Activated naive CD4-positive, alpha-beta T cell treated with anti-CD3 and anti-CD28 coated beads, Interleukin-2, amount 50 U/mL, for 16 hours (primary cell): ENCODE results near the gene PGA4.
"Not testable (repeated sequence)": the region's sequence is repeated elsewhere in the genome, so short reads cannot be mapped to it uniquely, and the experiment has no call there.

ENCODE experiments used
- DNase-seq: peaks from one replicate; pipeline ENCODE4 v3.0.0-alpha.2; 2020

The PGA4 gene

GRCh38 chr11:61207636-61208310 lies 14.4 kb upstream of the PGA4 start:
- DNase-seq: not testable (repeated sequence)

GRCh38 chr11:61210629-61211028 lies 11.5 kb upstream of the PGA4 start:
- DNase-seq: not testable (repeated sequence)

- not testable (repeated sequence) for DNase-seq
These were observed 10.7 kb upstream of the PGA4 start for GRCh38 chr11:61211327-61211952.

GRCh38 chr11:61212202-61212601 lies 9.9 kb upstream of the PGA4 start:
- DNase-seq: not testable (repeated sequence)

- DNase-seq: not testable (repeated sequence)
These were observed 8.3 kb upstream of the PGA4 start for GRCh38 chr11:61213711-61214324.

GRCh38 chr11:61218306-61218705 lies 3.8 kb upstream of the PGA4 start:
- DNase-seq: not testable (repeated sequence)

GRCh38 chr11:61219016-61219415 lies 3.1 kb upstream of the PGA4 start:
- not testable (repeated sequence) for DNase-seq

GRCh38 chr11:61222692-61223091 lies 545 bp downstream of the PGA4 start:
- not testable (repeated sequence) for DNase-seq

DNA sequence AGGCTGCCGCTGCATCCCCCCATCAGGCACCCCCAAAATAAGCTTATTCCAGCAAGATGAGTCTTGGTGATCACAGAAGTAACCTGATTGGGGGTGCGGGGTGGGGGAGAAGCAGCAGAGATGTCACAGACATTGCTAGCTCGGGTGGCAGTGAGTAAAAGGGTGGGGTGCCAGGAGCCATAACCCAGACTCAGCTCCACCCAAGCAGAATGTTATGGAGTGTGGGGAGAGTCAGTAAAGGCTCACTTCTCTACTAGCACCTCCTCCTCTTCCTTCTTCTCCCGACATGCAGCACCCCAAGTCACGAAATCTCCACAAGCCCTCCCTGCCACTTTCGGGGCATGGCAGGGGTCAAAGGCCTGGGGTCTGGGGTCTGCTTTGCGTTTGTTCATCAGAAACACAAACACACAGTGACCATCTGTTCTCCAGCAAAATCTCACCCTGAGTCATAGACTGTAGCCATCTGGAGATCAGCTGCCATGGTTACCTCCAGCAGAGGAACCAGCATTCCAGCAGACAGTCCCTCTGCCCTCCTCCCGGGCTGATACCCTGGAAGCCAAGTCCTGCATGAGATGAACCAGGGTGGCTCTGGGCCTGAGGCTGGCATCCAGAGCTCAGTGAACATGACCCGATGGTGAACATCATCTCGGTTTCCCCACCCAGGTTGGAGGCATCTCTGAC lies 4.5 kb downstream of the PGA4 start:
- DNase-seq: not testable (repeated sequence)

GRCh38 chr11:61229458-61229857 lies 7.3 kb downstream of the PGA4 start:
- not testable (repeated sequence) for DNase-seq

- not testable (repeated sequence) for DNase-seq
These were observed 8.9 kb downstream of the PGA4 start for GRCh38 chr11:61231033-61231432.

DNA sequence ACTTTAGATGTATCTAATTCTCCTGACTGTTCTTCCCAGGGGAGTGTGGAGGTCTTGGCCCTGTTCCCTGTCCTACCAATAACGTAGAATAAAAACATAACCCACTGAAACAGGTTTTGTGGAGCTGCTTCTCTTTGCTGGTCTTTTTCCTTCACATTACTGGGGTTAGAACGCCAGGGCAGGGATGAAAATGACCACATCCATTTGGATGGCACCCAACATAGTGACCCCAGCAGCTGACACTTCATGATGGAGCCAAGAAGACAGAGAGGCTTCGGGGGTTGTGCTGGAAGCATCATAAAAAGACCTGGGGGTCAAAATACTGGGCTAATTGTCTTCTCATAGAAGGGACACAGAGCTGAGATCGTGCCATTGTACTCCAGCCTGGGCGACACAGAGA lies 9.4 kb downstream of the PGA4 start:
- not testable (repeated sequence) for DNase-seq

DNA sequence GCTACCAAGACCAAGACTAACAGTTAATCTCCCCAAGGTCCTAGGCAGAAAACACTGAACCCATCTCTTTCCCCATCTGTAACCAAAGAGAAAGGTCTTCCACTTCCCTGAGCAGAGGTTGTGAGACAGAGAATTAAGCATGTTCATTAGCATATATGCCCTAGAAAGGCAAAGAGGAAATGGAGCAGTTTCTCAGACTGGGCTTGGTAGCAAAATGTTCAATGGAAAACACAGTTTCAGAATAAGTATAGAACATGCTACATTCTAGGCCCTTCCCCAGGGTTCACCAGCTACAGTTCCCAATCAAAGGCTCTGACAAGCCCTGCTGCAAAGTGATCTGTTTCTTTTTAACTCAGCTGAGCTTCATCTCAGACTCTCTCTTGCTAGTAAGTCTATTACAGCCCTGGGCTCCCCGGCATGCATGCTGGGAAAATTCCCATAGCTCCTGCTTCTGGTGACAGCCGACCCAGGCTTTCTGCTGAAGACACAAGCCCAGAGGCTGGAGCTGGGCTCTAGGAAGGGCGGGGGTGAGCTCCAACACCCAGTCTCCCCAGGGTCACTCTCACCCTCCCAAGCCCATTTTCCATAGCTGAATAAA lies 10.5 kb downstream of the PGA4 start:
- DNase-seq: not testable (repeated sequence)

DNA sequence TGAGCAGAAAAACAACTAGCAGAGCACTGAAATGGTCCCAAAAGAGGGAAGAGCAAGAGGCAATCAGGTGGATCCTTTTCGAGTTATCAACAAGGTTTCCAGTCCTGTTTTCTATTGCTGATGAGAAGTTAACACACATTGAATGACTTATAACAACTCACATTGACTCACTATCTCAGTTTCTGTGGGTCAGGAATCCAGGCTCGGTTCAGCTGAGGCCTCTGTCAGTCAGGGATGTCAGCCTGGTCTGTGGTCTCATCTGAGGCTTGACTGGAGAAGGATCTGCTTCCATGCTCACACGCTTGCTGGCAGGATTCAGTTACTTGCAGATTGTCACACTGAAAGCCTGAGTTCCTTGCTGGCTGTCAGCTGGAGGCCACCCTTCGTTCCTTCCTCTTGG lies 15.0 kb downstream of the PGA4 start:
- DNase-seq: not testable (repeated sequence)

DNA sequence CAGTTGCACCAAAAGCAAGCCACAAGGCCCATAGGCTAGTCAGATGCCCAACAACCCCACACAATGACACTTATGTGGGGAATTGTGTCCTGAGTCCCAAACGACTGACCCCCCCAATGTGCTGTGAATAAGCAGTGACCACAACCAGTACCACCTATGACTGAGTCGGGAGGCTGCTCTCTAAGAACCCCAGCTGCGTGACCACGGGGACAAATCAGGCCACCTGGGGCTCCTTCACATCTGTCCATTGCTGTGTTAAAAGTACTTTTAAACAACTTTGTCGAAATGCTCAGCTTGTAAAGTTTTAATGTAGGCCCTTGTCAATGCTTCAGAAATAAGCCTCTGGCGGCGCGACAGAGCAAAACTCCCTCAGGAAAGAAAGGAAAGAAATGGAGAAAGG lies 18.1 kb downstream of the PGA4 start:
- DNase-seq: not testable (repeated sequence)

- DNase-seq: not testable (repeated sequence)
These were observed 18.7 kb downstream of the PGA4 start, which contains the start of gene PGA5 for GRCh38 chr11:61240875-61241274. TSS of gene PGA5 (plus strand) at chr11:61241175. CDS start at chr11:61241227, 52 bp downstream.

DNA sequence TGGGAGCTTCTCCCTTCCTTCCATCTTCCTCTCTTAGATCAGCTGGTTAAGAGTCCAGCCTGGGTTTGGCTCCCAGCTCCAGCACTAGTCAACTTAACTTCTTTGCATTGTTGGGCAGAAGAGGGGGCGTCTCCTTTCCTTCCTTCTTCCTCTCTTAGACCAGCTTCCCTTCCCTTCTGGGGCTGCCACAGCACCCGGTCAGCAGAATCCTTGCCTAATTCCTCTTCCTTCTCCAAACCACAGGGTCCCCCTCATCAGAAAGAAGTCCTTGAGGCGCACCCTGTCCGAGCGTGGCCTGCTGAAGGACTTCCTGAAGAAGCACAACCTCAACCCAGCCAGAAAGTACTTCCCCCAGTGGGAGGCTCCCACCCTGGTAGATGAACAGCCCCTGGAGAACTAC lies 19.4 kb downstream of the PGA4 start:
- not testable (repeated sequence) for DNase-seq

DNA sequence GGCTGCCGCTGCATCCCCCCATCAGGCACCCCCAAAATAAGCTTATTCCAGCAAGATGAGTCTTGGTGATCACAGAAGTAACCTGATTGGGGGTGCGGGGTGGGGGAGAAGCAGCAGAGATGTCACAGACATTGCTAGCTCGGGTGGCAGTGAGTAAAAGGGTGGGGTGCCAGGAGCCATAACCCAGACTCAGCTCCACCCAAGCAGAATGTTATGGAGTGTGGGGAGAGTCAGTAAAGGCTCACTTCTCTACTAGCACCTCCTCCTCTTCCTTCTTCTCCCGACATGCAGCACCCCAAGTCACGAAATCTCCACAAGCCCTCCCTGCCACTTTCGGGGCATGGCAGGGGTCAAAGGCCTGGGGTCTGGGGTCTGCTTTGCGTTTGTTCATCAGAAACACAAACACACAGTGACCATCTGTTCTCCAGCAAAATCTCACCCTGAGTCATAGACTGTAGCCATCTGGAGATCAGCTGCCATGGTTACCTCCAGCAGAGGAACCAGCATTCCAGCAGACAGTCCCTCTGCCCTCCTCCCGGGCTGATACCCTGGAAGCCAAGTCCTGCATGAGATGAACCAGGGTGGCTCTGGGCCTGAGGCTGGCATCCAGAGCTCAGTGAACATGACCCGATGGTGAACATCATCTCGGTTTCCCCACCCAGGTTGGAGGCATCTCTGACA lies 23.3 kb downstream of the PGA4 start:
- not testable (repeated sequence) for DNase-seq

DNA sequence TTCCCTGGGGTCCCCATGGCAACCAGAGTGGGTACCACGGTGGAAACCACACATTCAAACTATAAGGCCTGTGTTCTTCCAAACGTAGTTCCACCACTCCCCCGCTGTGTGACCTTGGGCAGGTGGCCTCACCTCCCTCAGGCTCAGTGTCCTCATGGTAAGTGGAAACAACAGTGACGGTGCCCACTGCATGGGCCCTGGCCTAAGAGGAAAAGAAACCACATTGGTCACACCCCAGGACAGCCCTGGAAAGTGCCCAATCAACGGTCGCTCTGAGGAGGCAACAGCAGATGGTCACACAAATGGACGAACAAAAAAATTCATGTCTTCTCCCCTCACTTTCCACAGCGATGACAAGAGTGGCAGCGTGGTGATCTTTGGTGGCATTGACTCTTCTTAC lies 25.9 kb downstream of the PGA4 start:
- not testable (repeated sequence) for DNase-seq

DNA sequence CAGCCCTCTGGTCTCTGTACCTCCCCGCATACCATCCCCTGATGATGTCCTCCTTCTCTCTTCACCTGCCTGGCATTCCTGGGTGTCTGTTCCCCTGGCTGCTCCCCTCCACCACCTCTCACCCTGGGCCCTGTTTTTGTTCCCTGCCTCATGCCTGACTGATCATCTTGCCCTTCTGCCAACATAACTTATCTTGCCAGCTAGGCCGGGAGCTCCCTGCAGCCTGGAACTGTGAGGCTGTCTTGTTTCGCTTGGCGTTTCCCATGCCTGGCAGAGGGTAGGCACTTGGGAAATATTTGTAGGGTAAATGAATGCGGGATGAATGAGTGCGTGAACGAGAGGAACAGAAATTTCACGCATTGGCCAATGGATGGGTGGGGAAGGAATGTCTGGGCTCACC lies 27.1 kb downstream of the PGA4 start:
- not testable (repeated sequence) for DNase-seq

- DNase-seq: not testable (repeated sequence)
These were observed 28.9 kb downstream of the PGA4 start for GRCh38 chr11:61250796-61251765.
